WI38 (cell line): ENCODE data around the gene LY6G6D.

Experiments
- H3K4me3 ChIP-seq: 2 replicates; pipeline ENCODE4 v1.5.1; 2011; ENCODE audit warnings: low read depth, mild to moderate bottlenecking, control low read depth, low read length
- TF ChIP-seq, protein P1 (sequence below): IDR thresholded peaks from 2 replicates; pipeline ENCODE4 v1.5.1; 2012; ENCODE audit warnings: low read depth, mild to moderate bottlenecking, control low read depth, low read length

The LY6G6D gene

DNA sequence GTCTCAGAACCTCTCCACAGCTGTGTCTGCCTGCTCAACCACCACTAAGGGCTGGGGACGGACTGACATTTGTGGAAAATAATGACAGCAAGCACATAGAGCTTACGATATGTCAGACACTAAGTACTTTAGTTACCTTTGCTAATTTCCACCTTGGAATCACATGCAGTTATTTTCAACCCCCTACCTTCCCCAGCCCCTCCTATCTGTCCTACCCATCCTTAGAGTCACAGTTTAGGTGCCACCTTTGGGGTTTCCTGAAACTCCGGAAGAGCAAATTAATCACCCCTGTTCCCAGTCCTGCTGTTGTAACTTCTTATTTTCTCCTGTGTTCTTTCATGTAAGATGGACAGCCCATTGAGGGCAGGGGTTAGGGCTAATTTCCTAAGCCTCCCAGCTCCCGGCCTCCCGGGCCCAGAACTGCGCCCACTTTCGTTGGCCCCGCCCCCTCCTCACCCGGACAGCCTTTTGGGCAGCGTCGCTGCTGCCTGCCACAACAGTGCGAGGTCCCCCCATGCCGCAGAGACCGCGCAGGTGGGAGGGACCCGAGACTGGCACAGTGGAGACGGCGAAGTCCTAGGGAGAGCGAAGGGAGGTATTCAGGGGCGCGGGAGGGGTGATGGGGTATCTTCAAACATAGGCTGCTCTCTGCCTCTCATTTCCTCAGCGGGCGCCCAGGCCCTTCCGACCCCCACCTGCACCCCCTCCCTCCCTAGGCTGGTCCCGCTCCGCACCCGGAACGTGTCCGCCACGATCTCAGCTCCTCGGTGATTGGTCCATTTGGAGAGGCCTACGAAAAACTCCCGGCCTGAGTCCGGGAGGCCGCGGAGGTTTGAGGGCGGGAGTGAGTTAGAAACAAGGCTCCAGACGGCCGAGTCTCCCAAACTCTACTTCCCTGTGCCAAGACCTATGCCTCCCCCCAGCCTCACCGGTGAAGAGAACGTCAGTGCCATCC, 12.8 kb downstream of the LY6G6D start:
- TF ChIP-seq, protein P1, sequence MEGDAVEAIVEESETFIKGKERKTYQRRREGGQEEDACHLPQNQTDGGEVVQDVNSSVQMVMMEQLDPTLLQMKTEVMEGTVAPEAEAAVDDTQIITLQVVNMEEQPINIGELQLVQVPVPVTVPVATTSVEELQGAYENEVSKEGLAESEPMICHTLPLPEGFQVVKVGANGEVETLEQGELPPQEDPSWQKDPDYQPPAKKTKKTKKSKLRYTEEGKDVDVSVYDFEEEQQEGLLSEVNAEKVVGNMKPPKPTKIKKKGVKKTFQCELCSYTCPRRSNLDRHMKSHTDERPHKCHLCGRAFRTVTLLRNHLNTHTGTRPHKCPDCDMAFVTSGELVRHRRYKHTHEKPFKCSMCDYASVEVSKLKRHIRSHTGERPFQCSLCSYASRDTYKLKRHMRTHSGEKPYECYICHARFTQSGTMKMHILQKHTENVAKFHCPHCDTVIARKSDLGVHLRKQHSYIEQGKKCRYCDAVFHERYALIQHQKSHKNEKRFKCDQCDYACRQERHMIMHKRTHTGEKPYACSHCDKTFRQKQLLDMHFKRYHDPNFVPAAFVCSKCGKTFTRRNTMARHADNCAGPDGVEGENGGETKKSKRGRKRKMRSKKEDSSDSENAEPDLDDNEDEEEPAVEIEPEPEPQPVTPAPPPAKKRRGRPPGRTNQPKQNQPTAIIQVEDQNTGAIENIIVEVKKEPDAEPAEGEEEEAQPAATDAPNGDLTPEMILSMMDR, result no peak
- H3K4me3 ChIP-seq, result peak overlapping the region; percentile 80; the same call in 1 of the 2 replicates

DNA sequence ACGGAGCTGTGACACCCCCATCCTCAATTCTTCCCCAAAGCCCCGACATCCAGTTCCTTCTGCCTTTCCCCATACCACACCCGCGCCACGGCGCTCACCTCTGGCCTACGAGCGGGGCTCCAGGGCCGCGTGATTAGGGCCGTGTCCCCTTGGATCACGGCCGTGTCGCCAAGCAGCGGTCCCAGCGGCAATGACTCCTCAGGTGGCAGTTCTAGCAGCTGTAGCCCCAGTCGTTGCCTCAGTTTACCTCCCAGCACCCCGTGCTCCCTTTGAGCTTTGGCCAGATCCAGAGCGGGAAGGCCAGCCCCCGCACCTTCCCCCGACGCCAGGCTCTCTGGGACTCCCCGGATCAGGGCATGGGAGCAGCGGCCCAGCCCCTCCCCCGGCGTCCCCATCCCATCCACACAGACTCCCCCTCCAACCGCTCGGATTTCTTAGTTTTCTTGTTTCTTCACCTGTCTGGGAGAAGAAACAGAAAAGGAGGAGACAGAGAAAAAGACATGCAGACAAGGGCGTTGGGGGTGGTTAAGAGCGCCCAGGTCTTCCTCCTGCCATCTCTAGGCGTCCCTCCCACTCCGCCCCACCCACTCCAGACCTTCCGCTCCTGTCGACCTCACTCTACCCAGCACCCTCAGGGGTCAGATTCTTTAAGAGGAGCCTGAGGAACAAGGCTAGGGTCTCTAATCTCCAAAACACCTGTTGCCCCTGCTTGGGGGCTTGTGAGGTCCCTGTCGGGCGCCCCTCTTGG, 13.8 kb downstream of the LY6G6D start, which contains the start of gene DDAH2:
TSS of gene DDAH2 (minus strand) at position 533 of the 748 bp plus-strand sequence. CDS start at position 395, 138 bp downstream.
- TF ChIP-seq, protein P1, result peak; percentile 71; the same call in 1 of the 2 replicates
- peak within 1 kb of the TSS; percentile 80 for H3K4me3 ChIP-seq

DNA sequence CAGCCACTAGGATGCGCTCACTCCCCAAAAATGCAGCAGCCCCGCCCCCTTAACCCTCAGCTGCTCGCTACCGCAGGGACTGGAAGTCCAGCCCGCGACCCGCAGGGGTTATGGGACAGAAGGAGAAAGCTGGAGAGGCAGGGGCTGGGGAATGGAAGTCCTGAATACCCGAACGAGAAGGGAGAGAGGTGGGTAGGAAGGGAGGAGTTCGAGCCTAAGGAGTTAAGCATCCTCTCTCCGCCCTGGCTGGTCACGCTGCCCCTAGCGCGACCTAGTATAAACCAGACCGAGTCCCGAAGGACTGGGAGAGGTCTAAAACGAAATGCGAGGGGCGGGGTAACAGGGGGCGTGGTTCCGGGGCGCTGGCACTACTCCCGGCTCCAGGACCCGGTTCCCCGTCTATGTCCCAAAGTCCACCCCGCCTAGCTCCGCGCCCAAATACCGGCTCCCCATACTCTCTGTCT, 14.4 kb downstream of the LY6G6D start:
- peak overlapping the region; percentile 80 for H3K4me3 ChIP-seq
- TF ChIP-seq, protein P1, result no peak

DNA sequence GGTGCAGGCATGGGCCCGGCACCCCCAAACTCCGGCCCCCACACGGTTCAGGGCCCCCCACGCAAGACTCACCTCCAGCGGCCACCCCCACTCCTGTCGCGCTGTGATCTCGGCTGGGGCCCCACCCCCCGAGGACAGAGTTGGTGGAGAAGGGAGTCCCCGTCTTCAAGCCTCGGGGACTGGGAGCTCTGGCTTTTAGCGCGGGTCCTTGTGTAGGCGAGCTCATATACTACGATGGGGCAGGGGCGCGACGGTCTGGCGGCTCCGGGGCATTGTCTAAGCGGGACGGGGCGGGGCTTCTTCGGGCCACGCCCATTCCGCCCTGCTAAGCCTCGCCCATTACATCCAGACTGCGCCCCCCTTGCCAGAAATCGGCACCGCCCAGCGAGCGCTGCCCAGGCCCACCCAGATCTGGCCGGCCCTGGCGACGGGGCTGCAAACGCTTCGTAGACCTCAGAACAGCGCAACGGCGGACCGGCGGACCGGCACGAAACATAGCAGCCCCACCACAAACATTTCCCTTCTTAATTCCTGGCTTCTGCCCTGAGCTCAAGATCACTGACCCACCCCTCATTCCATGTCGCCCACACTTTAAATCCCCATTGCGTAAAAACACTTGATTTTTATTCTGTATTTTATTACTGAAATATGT, 15.0 kb downstream of the LY6G6D start:
- TF ChIP-seq, protein P1, result no peak
- peak overlapping the region; percentile 80 for H3K4me3 ChIP-seq

DNA sequence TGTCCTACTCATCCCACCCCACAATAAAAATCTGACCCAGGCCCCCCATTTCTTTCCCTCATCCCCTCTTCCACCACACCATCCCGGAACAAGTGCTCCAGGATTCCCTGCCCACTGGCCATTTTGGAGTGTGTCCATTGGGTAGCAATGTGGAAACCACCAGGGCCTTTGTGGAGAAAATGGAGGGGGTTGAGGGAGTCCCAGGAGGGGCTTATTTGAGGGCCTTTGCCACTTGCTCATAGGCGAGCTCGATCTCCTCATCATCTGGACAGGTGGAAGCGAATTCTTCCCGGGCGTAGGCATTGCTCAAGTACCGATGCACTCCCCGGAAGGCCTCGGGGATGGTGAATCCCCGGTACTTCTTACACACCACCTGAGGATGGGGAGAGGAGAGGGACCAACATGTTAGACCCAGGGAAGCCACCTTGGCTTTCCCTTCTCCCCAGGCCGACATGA, 15.5 kb downstream of the LY6G6D start:
- peak overlapping the region; percentile 80 for H3K4me3 ChIP-seq

DNA sequence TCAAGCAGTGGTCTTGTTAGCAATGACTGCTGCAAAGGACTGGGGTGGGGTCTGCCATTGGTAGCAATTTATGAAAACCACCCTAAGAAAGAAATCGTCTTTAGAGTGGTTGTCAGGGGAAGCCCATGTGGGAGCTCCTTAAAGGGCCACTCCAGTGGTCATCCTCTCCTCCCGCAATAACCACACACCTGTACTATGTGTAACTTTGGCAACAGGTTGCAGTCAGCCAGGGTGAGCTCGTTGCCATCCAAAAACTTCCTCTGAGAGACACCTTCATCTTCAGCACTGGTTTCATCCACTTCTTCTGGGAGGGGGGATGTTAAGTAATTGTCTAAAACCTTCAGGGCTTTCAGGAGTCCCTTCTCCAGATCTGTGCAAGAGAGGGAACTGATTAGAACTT, 16.9 kb downstream of the LY6G6D start:
- TF ChIP-seq, protein P1, result no peak
- H3K4me3 ChIP-seq, result no peak overlapping the region

More for the DNA sequence above, 15.5 kb downstream of the LY6G6D start:
- TF ChIP-seq, protein P1, result no peak
